HEK293T (cell line): Measurements from ENCODE around the gene RAB3IL1.

Experiments
- CTCF ChIA-PET: fragments of 350-600 bp; formaldehyde crosslinking; extraction: SDS; loops from one replicate; lab custom pipeline; 2021; ENCODE audit warnings: antibody characterized with exemption, inconsistent platforms; lab: Yijun Ruan, JAX
- POLR2A ChIA-PET: fragments of 350-600 bp; formaldehyde crosslinking; extraction: SDS; loops from one replicate; lab custom pipeline; 2020; ENCODE audit warnings: antibody characterized with exemption, inconsistent platforms; lab: Yijun Ruan, JAX
- DNase-seq: peaks from one replicate; pipeline ENCODE4 v3.0.0; 2012; ENCODE audit warnings: mixed read lengths; ENCODE audit errors: extremely low spot score
- ARNT ChIP-seq: fragments of 450-650 bp; IDR thresholded peaks from 2 replicates; pipeline ENCODE4 v1.6.1; 2017; ENCODE audit warnings: mild to moderate bottlenecking
- BHLHE40 ChIP-seq: fragments of 450-650 bp; IDR thresholded peaks from 2 replicates; pipeline ENCODE4 v1.6.1; 2016; ENCODE audit warnings: mild to moderate bottlenecking, moderate library complexity, borderline replicate concordance
- CTBP1 ChIP-seq: fragments of 450-650 bp; IDR thresholded peaks from 2 replicates; pipeline ENCODE4 v1.6.1; 2016; ENCODE audit warnings: borderline replicate concordance
- ELF4 ChIP-seq: fragments of 450-650 bp; IDR thresholded peaks from 2 replicates; pipeline ENCODE4 v1.6.1; 2017; ENCODE audit warnings: antibody characterized with exemption
- FOXA1 ChIP-seq: fragments of 450-650 bp; IDR thresholded peaks from 2 replicates; pipeline ENCODE4 v1.6.1; 2016; ENCODE audit warnings: mild to moderate bottlenecking
- FOXK2 ChIP-seq: fragments of 450-650 bp; IDR thresholded peaks from 2 replicates; pipeline ENCODE4 v1.6.1; 2016; ENCODE audit warnings: mild to moderate bottlenecking
- FOXM1 ChIP-seq: fragments of 450-650 bp; IDR thresholded peaks from 2 replicates; pipeline ENCODE4 v1.6.1; 2017; ENCODE audit warnings: mild to moderate bottlenecking, borderline replicate concordance
- HDGF ChIP-seq: fragments of 450-650 bp; IDR thresholded peaks from 2 replicates; pipeline ENCODE4 v1.6.1; 2017; ENCODE audit warnings: antibody characterized with exemption, borderline replicate concordance
- L3MBTL2 ChIP-seq: fragments of 450-650 bp; conservative IDR thresholded peaks from 2 replicates; pipeline ENCODE4 v1.6.1; 2016; ENCODE audit warnings: mild to moderate bottlenecking
- LEF1 ChIP-seq: fragments of 450-650 bp; IDR thresholded peaks from 2 replicates; pipeline ENCODE4 v1.6.1; 2017; ENCODE audit warnings: mild to moderate bottlenecking, borderline replicate concordance
- NFRKB ChIP-seq: fragments of 450-650 bp; IDR thresholded peaks from 2 replicates; pipeline ENCODE4 v1.6.1; 2016; ENCODE audit warnings: mild to moderate bottlenecking, moderate library complexity
- SP1 ChIP-seq: fragments of 450-650 bp; IDR thresholded peaks from 2 replicates; pipeline ENCODE4 v1.6.1; 2017
- SUZ12 ChIP-seq: fragments of 450-650 bp; IDR thresholded peaks from 2 replicates; pipeline ENCODE4 v1.6.1; 2016; ENCODE audit warnings: mild to moderate bottlenecking
- TARDBP ChIP-seq: fragments of 450-650 bp; IDR thresholded peaks from 2 replicates; pipeline ENCODE4 v1.6.1; 2016
- ZNF384 ChIP-seq: fragments of 450-650 bp; IDR thresholded peaks from 2 replicates; pipeline ENCODE4 v1.6.1; 2016
- TF ChIP-seq, protein P1 (sequence below): fragments of 450-650 bp; IDR thresholded peaks from 2 replicates; pipeline ENCODE4 v1.6.1; 2016

Gene RAB3IL1

DNA sequence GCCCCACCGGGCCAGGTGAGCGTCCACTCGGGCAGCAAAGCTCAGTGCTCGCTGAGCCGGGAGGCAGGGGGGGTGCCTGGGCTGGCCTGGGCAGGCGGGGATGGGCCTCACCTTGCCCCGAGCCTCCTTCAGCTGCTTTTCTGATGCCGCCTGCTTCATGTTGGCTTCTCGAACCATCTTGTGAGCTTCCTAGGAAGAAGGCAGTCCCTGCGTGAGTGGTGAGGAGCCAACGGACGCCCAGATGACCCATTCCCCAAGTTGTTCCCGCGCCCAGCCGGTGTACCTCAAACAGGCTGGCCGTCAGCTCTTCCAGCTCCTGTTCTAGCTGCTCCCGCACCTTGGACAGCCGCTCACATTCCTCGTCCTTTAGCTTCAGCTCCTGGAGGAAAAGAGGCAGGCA is 10.1 kb downstream of the RAB3IL1 start:
- no peak for DNase-seq
- TF ChIP-seq SUZ12 = no peak
- no peak for TF ChIP-seq ELF4
- ChIA-PET POLR2A (interaction anchor here (0.7 to 1.2 kb wide), 3 partner anchors 42 to 61 kb away, joined by 3 read pairs; partner anchors contain the start of gene FTH1), CTCF (interaction anchor here (1.3 to 2.4 kb wide), 2 partner anchors 8 to 40 kb away, joined by 6 to 21 read pairs; no protein-coding TSS in a partner anchor)

DNA sequence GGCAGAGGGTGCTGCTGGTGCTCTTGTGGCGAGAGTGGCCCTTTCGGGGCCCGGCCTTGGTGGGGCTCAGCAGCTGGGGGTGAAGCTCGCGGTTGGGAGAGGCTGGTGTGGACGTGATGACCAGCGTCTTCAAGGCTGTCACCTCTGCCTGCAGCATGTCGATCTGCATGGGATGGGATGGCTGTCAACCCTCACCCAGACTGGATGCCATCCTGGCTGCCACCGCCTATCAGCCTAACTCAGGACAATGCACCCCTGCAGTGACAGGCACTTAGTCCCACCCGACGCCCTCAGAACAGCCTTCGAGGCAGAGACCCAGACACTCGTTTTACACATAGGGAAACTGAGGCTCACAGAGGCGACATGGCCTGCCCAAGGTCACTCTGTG is 10.8 kb downstream of the RAB3IL1 start:
- no peak for TF ChIP-seq FOXK2
- no peak for TF ChIP-seq ARNT
- no peak for TF ChIP-seq FOXM1
- no peak for DNase-seq
- CTCF ChIA-PET = interaction anchor here (1.3 to 2.4 kb wide), 2 partner anchors 7 to 41 kb away, joined by 6 to 21 read pairs; no protein-coding TSS in a partner anchor
- POLR2A ChIA-PET = no interaction called here

DNA sequence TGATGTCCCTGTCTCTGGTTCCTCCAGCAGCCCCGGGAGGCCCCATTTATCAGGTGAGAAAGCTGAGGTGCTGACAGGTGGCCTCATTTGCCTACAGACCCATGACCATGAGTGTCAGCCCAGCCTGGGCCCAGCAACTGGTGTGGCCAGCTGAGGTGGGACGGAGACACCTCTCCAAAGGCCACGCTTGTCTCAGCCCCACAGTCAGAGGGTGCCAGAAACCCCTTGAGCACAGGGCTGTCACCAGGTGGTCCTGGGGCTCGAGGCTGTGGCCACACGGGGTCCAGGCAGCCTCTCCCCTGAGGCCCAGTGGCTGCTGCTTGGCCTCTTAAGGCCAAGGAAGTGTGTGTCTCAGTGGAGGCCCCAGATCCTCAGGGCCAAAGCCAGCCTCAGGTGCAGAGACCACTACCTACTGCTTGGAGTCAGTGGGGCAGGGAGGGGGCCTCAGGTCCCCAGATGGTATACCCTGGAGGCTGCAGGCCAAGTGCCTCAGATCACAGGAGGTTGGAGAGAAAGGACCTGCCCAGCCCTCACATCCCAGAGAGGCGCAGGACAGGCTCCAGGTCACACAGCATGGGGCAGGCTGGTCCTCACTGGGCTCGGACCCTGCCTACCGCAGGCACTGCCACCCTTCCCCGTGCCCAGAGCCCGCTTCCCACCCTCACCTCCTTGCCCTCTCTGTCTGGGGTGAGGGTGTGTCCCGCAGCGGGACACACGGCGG is 11.4 kb downstream of the RAB3IL1 start:
- DNase-seq = no peak
- TF ChIP-seq CTBP1 (no peak), ARNT (no peak)
- ChIA-PET CTCF (no interaction called here), POLR2A (no interaction called here)

DNA sequence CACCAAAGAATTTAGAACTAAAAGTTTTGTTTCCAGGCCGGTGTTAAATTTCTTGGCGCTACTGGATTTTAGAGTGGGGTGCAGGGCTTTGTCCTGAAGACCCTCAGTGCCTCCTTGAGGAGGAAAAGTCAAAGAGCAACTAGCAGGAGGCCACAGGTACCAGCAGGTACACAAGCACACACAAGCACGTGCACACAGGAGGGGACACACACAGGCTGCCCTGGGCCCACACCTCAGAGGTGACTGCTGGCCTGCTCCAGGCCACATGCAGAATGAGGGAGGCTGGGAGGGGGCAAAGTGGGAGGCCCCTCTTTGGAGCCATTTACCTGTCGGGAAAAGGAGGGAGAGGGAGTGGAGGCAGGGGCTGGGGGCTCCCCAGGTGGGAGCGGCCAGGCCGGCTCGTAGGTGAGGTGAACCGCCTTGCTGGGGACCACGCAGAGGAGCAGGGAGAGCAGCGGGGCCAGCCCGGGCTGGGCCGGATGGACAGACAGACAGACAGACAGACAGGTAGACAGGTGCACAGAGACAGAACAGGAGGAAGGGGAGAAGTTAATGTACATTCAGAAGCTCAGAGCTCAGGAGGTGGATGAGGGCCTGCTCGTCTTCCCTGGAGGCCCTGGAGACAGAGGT is 12.2 kb downstream of the RAB3IL1 start:
- DNase-seq = no peak
- TF ChIP-seq TARDBP = no peak
- TF ChIP-seq FOXM1 = no peak
- no peak for TF ChIP-seq ARNT
- CTCF ChIA-PET = interaction anchor here (0.6 to 1.7 kb wide), 2 partner anchors 43 to 202 kb away, joined by 3 to 7 read pairs; no protein-coding TSS in a partner anchor
- POLR2A ChIA-PET = interaction anchor here (2.1 kb wide), 1 partner anchor 44 kb away, joined by 6 read pairs; the partner anchor contains the start of gene BEST1

DNA sequence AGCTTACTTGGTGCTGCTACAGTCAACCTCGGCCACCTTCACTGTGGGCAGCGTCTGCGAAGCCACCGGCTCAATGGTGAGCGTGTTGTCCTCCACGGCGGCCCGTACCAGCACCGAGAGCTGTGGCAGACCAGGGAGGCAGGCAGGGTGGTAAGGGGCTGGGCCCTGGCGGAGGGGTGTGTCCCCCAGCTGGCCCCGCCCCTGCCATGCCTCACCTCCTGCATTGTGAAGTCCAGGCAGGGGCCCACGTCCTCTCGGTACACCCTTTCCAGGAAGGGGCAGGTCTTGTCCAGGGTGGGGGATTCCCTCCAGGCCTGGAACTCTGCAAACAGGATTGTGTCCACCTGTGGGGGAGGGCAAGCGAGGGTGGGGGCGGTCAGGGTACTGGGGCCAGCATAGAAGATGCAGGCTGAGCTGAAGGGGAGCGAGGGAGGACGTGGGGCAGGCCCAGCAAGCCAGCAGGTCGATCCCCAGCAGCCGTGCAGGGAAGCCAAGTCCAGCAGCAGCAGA is 12.8 kb downstream of the RAB3IL1 start:
- ChIA-PET CTCF (interaction anchor here (0.6 to 1.7 kb wide), 2 partner anchors 43 to 203 kb away, joined by 3 to 7 read pairs; no protein-coding TSS in a partner anchor), POLR2A (interaction anchor here (0.6 to 2.1 kb wide), 2 partner anchors 18 to 45 kb away, joined by 3 to 6 read pairs; partner anchors contain the start of gene BEST1)
- DNase-seq = no peak
- TF ChIP-seq FOXM1 (no peak), NFRKB (no peak), ZNF384 (no peak), CTBP1 (no peak), ELF4 (no peak), SP1 (no peak), LEF1 (no peak), HDGF (no peak), BHLHE40 (no peak), L3MBTL2 (no peak)
- TF ChIP-seq, protein P1, sequence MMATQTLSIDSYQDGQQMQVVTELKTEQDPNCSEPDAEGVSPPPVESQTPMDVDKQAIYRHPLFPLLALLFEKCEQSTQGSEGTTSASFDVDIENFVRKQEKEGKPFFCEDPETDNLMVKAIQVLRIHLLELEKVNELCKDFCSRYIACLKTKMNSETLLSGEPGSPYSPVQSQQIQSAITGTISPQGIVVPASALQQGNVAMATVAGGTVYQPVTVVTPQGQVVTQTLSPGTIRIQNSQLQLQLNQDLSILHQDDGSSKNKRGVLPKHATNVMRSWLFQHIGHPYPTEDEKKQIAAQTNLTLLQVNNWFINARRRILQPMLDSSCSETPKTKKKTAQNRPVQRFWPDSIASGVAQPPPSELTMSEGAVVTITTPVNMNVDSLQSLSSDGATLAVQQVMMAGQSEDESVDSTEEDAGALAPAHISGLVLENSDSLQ = no peak

DNA sequence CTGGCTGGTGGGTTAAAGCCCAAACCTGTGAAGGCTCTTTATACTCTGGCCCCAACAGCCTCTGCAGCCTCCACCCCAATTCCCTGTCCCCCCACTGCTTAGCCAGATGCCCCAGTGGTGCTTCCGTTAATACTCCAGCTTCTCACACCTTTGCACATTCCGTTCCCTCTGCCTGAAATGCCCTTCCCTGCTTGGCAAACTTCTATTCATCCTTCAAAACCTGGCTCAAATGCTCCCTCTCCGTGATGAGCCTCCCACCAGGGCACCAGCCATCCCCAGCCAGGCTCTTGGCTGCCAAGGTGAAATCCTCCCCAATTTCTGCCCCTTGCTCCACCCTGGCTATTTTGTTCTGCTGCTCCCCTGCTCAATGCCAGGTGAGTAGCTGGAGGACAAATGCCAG is 13.5 kb downstream of the RAB3IL1 start:
- TF ChIP-seq ELF4 = no peak
- TF ChIP-seq, protein P1 = no peak
- TF ChIP-seq TARDBP = no peak
- no peak for TF ChIP-seq HDGF
- no peak for TF ChIP-seq LEF1
- TF ChIP-seq CTBP1 = no peak
- TF ChIP-seq ZNF384 = no peak
- no peak for TF ChIP-seq SUZ12
- no peak for TF ChIP-seq SP1
- TF ChIP-seq NFRKB = no peak
- TF ChIP-seq ARNT = no peak
- TF ChIP-seq FOXA1 = no peak
- no peak for TF ChIP-seq FOXM1
- CTCF ChIA-PET = interaction anchor here (1.7 kb wide), 1 partner anchor 44 kb away, joined by 7 read pairs; no protein-coding TSS in a partner anchor
- DNase-seq = no peak
- POLR2A ChIA-PET = interaction anchor here (0.6 to 2.1 kb wide), 2 partner anchors 19 to 46 kb away, joined by 3 to 6 read pairs; partner anchors contain the start of gene BEST1

DNA sequence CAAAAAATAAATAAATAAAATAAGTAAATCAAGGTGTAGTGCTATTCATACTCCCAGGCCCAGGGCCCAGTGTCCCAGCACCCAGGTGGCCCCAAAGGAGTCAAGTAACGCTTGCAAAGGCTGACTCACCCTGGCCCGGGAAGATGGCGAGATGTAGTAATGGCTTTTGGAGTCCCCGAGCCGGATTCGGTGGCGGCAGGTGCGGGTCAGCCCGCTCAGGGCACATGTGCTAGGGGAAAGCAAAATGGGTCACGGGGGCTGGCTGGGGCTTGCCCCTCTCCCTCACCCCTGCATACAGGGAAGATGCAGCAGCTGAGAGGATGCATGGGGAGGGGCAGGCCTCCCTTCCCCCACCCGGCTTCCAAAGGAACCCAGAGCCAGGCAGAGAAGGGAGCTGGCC is 15.1 kb downstream of the RAB3IL1 start:
- TF ChIP-seq ZNF384 (no peak), SUZ12 (no peak)
- ChIA-PET CTCF (interaction anchor here (0.6 to 6.9 kb wide), 3 partner anchors 45 to 221 kb away, joined by 3 to 73 read pairs (median 3); partner anchors contain the start of gene INCENP), POLR2A (interaction anchor here (1.0 to 1.1 kb wide), 2 partner anchors 47 kb away, joined by 3 to 4 read pairs; no protein-coding TSS in a partner anchor)
- no peak for DNase-seq
